ENCODE data around the gene SV2B. TPM values are rescaled to one million over a fixed set of nuclear protein-coding genes. Genes with fewer than 3 reads are reported as not detected.

Gene SV2B
- total RNA-seq, 1 experiment from 2014 or later, result not detected

DNA sequence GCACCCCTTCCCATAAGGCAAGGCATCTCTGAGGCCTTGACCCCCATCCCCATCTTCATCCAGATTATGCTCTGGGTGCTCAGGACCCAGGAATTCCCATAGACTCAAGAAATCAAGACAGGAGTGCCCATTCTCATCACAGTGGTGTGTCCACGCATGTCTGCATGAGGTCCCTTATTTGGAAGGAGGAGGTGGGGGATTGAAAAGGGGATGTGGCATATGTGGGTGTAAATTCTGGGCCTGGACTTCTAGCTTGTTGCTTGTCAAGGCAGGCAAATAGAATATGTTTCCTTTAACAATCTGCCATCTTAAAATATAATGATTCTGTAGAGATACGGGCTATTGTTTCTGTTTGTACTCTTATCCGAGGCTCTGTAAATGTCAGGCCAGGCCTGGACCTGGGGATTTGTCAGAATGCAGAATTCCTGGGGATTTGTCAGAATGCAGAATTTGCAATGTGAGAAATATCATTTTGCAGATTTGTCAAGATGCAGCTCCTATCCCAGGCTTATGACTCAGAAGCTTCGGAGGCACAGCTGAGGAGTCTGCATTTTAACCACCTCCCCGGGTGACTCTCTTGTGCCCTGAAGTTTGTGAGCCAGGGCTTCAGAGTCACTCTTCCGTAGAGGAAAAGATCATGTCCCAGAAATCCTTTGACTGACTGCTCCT, 157.8 kb downstream of the SV2B start:
- H3K9me3 ChIP-seq (ENCODE audit: insufficient read depth, low read depth), result no peaks in the 10 kb centered on the region
- ChIA-PET CTCF (no interaction called here), POLR2A (ENCODE audit: unreplicated experiment) (no interaction called here)
- H4K20me1 ChIP-seq (ENCODE audit: insufficient read depth), result no peaks in the 10 kb centered on the region
- TF ChIP-seq CTCF (conservative IDR thresholded peaks at IDR 0.05) (no peak), EZH2 (IDR thresholded peaks at IDR 0.05; ENCODE audit: low read depth) (no peak)
- no peak overlapping the region for H3K27ac ChIP-seq
- DNase-seq, result no peak
- BruUV-seq (replicated peaks), result no TSS peak
- no peaks in the 10 kb centered on the region for H3K36me3 ChIP-seq (ENCODE audit: low read depth)
- H3K4me2 ChIP-seq, result no peak overlapping the region
- no peaks in the 10 kb centered on the region for H3K79me2 ChIP-seq (ENCODE audit: low read depth)
- no peak overlapping the region for H2AFZ ChIP-seq
- H3K9me2 ChIP-seq (ENCODE audit: insufficient read depth), result no peaks in the 10 kb centered on the region
- no peak overlapping the region for H3K4me3 ChIP-seq
- H3K4me1 ChIP-seq (replicated peaks; ENCODE audit: insufficient read depth), result no peaks in the 10 kb centered on the region
- intact Hi-C loops (cut with micrococcal nuclease; ENCODE audit: unreplicated experiment), result no loop called here
- H3F3A ChIP-seq (ENCODE audit: insufficient read depth, low read depth), result no peaks in the 10 kb centered on the region
- H3K27me3 ChIP-seq (ENCODE audit: insufficient read depth, low read depth), result peaks cover 65% of the 10 kb centered on the region

- BruUV-seq (replicated peaks), result no TSS peak
- Histone ChIP-seq H3K9me3 (ENCODE audit: insufficient read depth, low read depth) (no peaks in the 10 kb centered on the region), H3K4me1 (replicated peaks; ENCODE audit: insufficient read depth) (no peaks in the 10 kb centered on the region), H2AFZ (no peak overlapping the region), H3K9me2 (ENCODE audit: insufficient read depth) (no peaks in the 10 kb centered on the region), H3K4me2 (no peak overlapping the region), H3K27me3 (ENCODE audit: insufficient read depth, low read depth) (peaks cover 65% of the 10 kb centered on the region), H4K20me1 (ENCODE audit: insufficient read depth) (no peaks in the 10 kb centered on the region), H3K27ac (no peak overlapping the region), H3K36me3 (ENCODE audit: low read depth) (no peaks in the 10 kb centered on the region), H3K4me3 (no peak overlapping the region), H3K79me2 (ENCODE audit: low read depth) (no peaks in the 10 kb centered on the region), H3F3A (ENCODE audit: insufficient read depth, low read depth) (no peaks in the 10 kb centered on the region)
- POLR2A ChIA-PET (ENCODE audit: unreplicated experiment), result no interaction called here
- DNase-seq, result no peak
- TF ChIP-seq EZH2 (IDR thresholded peaks at IDR 0.05; ENCODE audit: low read depth), result no peak
- no peak for TF ChIP-seq CTCF (conservative IDR thresholded peaks at IDR 0.05)
- intact Hi-C loops (cut with micrococcal nuclease; ENCODE audit: unreplicated experiment), result no loop called here
- CTCF ChIA-PET, result no interaction called here
Measured at GRCh38 chr15:91258415-91258759, 158.3 kb downstream of the SV2B start.

- H3K36me3 ChIP-seq (ENCODE audit: low read depth), result no peaks in the 10 kb centered on the region
- H3K4me3 ChIP-seq, result no peak overlapping the region
- H4K20me1 ChIP-seq (ENCODE audit: insufficient read depth), result no peaks in the 10 kb centered on the region
- H2AFZ ChIP-seq, result no peak overlapping the region
- H3K9me3 ChIP-seq (ENCODE audit: insufficient read depth, low read depth), result no peaks in the 10 kb centered on the region
- no peak for DNase-seq
- ChIA-PET CTCF (no interaction called here), POLR2A (ENCODE audit: unreplicated experiment) (no interaction called here)
- intact Hi-C loops (cut with micrococcal nuclease; ENCODE audit: unreplicated experiment), result no loop called here
- no TSS peak for BruUV-seq (replicated peaks)
- H3K27me3 ChIP-seq (ENCODE audit: insufficient read depth, low read depth), result peaks cover 65% of the 10 kb centered on the region
- no peaks in the 10 kb centered on the region for H3F3A ChIP-seq (ENCODE audit: insufficient read depth, low read depth)
- no peak overlapping the region for H3K27ac ChIP-seq
- no peak overlapping the region for H3K4me2 ChIP-seq
- no peak for TF ChIP-seq CTCF (conservative IDR thresholded peaks at IDR 0.05)
- TF ChIP-seq EZH2 (IDR thresholded peaks at IDR 0.05; ENCODE audit: low read depth), result no peak
- no peaks in the 10 kb centered on the region for H3K9me2 ChIP-seq (ENCODE audit: insufficient read depth)
- no peaks in the 10 kb centered on the region for H3K4me1 ChIP-seq (replicated peaks; ENCODE audit: insufficient read depth)
- no peaks in the 10 kb centered on the region for H3K79me2 ChIP-seq (ENCODE audit: low read depth)
Measured at GRCh38 chr15:91259077-91259476, 159.0 kb downstream of the SV2B start.
